AG09309 (cell line): ENCODE results near the gene COPZ1.

Experiments
- DNase-seq: peaks from one replicate; pipeline ENCODE4 v3.0.0-alpha.2; 2010; ENCODE audit warnings: low read depth
- H3K4me3 ChIP-seq: 2 replicates; pipeline ENCODE4 v1.5.1; 2011; ENCODE audit warnings: mild to moderate bottlenecking, low read depth, low read length, moderate library complexity; ENCODE audit not compliant: control insufficient read depth
- TF ChIP-seq, protein P1 (sequence below): IDR thresholded peaks from 2 replicates; pipeline ENCODE4 v1.5.1; 2011; ENCODE audit warnings: mild to moderate bottlenecking, low read depth, low read length, inconsistent platforms; ENCODE audit not compliant: insufficient read depth, control insufficient read depth; ENCODE audit errors: missing control alignments

The COPZ1 gene

DNA sequence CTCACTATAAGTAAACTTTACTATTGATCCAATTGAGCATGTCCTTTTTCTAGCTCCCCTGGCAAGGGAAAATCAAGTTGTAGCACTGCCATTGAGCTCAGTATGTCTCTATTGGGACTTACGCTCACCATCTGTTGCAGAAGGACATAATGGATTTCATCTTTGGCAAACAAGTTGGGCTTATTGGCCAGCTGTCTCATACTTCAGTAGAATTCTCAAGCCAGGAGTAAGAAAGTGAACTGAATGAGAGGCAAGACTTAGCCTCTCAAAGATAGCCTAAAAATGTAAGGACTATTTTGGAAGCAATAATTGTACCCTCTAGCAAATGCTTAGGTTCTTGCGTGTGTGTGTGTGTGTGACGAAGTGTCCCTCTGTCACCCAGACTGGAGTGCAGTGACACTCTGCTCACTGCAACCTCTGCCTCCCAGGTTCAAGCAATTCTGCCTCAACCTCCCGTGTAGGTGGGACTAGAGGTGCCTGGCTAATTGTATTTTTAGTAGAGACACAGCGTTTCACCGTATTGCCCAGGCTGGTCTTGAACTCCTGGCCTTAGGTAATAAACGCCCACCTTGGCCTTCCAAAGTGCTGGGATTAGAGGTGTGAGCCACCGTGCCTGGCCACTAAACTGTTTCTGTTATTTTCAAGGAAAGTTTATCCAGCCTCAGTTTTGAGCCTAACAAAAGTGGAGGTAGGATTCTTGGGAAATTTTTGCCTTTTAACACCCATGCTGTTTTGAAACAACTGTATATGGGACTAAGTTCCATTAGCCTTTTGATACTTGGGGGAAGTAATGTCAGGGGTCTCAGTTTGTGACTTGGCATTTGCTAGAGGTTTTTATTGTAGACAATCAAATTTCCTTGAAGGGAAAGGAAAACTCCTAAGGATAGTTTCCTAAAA, 37.4 kb upstream of the COPZ1 start:
- H3K4me3 ChIP-seq: no peak overlapping the region
- DNase-seq: no peak
- TF ChIP-seq, protein P1, sequence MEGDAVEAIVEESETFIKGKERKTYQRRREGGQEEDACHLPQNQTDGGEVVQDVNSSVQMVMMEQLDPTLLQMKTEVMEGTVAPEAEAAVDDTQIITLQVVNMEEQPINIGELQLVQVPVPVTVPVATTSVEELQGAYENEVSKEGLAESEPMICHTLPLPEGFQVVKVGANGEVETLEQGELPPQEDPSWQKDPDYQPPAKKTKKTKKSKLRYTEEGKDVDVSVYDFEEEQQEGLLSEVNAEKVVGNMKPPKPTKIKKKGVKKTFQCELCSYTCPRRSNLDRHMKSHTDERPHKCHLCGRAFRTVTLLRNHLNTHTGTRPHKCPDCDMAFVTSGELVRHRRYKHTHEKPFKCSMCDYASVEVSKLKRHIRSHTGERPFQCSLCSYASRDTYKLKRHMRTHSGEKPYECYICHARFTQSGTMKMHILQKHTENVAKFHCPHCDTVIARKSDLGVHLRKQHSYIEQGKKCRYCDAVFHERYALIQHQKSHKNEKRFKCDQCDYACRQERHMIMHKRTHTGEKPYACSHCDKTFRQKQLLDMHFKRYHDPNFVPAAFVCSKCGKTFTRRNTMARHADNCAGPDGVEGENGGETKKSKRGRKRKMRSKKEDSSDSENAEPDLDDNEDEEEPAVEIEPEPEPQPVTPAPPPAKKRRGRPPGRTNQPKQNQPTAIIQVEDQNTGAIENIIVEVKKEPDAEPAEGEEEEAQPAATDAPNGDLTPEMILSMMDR: no peak

DNA sequence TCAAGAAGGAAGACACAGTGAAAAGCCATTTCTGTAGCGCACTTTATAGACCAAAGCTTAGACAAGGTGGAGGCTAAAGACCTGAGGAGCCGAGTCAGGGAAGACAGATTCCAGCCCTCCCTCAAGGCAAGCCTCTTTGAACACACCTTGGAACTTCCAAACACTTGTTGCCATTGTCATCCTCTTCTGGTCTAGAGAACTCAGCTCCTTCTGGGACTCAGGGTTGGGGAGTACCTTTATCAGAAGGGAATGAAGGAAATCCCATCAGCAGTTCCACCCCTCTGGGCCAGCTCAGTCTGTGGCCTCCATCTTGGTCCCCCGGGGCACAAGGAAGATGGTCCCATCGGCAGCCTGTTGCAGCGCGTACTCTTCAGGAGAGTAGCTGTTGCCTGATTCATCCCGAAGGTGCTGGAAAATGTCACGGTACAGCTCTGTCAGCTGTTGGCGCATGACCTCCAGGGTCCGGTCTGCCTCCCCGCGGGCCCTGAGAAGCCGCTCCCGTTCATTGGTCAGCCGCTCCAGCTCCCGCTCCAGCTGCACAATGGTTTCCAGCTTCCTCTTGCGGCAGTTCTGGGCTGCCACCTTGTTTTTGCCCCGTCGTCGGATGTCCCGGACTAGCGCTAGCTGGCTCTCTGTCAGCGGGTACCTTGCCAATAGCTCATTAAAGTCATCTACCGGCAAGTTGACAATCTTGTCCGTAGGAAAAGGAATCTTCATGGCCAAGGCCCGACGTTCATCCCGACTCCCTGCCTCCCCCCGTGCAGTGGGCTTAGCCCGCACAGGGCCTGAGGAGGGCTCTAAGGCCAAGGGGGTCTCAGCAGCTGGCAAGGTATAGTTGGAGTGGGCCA, 32.6 kb upstream of the COPZ1 start:
- TF ChIP-seq, protein P1: no peak
- no peak overlapping the region for H3K4me3 ChIP-seq
- DNase-seq: no peak

DNA sequence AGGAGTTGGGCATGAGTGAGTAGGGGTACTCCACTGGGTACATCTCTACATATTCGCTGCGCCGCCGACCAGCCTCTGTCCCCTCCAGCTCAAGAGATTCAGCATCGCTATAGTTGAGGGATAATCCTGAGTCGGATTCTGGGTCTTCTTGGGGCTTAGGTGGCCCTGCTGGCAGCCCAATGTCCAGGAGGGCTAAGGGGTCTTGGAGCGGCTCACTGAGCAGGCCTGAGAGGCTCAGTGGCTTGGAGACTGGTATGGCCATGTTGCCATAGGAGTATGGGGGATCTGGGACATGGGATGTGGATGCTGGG, 32.0 kb upstream of the COPZ1 start:
- H3K4me3 ChIP-seq: no peak overlapping the region
- DNase-seq: no peak
- TF ChIP-seq, protein P1: no peak

DNA sequence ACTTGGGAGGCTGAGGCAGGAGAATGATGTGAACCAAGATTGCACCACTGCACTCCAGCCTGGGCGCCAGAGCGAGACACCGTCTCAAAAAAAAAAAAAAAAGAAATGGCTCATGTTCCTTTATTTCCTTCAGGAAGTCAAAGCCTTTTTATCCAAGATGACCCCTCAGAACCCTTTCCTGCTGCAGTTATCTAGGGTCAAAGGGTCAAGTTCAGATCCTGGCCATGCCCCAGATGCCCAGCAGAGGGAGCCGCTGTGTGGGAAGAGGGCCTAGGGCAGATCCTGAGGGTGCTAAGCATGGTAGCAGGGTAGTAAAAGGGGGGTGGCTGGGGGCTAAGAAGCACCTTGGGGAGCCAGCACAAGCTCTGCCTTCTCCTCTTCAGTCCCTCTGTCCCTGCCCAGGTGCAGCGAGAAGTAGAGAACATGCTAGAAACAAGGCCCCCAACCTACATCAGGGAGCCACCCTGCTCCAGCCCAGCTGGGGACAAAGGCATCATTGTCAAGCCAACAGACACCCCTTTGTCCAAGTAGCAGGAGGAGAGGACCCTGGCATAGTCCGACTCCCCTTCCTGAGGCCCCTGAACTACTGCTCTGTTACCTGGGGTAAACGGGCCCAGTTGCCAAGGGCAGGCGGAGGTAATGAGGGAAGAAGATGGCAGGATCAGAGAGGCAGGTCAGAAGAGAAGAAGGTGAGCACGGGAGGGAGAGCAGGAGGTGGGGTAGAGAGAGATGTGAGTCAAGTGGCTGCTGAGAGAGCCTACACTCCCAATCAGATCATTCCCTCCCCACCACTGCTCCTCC, 30.6 kb upstream of the COPZ1 start:
- DNase-seq: no peak
- TF ChIP-seq, protein P1: peak; percentile 88
- H3K4me3 ChIP-seq: no peak overlapping the region

DNA sequence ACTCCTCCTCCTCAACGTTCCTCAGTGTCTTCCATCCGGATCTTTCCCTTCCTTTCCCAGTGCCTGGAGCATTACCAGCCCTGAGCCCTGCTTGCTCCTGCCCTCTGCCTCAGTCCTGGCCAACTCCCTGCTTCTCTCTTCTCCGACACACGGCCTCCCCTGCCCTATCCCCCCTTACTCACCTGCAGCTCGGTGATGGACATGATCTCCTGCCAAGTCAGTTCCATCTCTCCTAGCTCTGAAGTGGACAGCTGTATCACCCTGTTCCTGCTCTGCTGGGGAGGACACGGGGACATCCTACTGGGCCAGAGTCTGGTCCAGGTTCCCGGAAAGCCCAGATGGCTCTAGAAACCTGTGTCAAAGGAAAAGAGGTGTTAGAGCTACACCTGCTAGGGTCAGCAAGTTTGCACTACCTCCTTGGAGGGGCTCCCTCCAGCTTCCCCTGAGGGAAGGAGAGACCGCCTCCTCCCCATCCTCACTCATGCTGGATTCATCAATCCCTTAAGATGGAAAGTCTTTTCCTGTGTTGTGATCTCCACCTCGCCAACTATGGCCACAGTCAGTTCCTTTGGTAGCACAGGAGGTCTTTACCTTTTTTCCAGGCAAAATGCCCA, 29.9 kb upstream of the COPZ1 start:
- DNase-seq: no peak
- TF ChIP-seq, protein P1: no peak
- H3K4me3 ChIP-seq: no peak overlapping the region
